GM21723 (cell line): ENCODE measurements around the gene ANTXRL.
"Not testable (repeated sequence)": the region's sequence is repeated elsewhere in the genome, so short reads cannot be mapped to it uniquely, and the experiment has no call there.

ENCODE experiments used
- ATAC-seq: cut with Tn5 transposase; IDR thresholded peaks from one replicate; pipeline ENCODE4 v1.9.1; 2021; ENCODE audit warnings: mild to moderate bottlenecking, moderate library complexity; ENCODE audit not compliant: unreplicated experiment

The ANTXRL gene

GRCh38 chr10:46326971-46327370, 40.2 kb downstream of the ANTXRL start:
- ATAC-seq, result no peak

DNA sequence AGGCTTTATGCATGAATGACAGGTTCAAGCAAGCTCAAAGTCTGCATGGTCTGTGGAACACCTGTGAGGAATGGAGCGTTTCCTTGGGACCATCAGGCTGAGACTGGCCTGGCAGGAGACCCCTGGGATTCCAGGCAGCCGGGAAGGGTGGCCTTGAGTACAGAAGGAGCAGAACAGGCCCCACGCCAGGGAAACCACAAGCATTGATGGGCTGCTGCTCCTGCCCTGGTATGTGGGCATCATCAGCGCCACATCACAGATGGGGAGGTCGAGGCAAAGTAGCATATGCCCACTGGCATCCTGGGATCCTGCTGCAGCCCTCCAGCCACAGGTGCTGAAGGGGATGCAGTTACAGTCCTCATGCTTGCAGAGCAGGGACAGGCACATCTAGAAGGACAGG, 40.9 kb downstream of the ANTXRL start:
- no peak for ATAC-seq

GRCh38 chr10:46328853-46329689, 42.3 kb downstream of the ANTXRL start:
- no peak for ATAC-seq

DNA sequence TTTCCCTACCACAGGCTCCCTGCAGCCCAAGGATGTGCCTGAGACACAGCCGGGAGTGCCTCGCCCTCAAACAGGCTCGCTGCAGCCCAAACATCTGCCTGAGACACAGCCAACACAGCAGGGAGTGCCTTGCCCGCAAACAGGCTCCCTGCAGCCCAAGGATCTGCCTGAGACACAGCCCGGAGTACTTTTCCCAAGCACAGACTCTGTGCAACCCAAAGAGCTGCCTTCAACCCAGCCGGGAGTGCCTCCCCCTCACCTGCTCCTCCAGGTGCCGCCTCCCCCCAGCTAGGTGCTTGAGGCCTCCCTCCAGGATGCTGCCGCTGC, 42.9 kb downstream of the ANTXRL start:
- ATAC-seq, result no peak

DNA sequence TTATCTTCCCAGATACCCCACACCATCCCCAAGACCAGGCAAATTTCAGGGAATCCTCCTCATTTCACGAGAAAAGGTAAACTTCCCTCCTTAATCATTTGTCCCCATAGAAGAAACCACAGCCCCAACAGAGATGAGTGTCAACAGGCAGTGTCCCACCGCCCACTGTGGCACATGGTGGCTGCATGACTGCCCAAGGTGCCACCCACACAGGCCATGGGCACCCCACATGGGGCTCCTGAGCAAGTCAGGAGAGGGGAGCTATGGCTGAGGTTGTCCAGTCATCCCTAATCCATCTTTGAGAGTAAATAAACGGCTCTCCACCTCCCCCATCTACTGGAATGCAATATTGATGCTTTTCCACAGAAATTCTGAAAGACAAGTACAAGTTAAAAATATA, 44.1 kb downstream of the ANTXRL start:
- no peak for ATAC-seq

DNA sequence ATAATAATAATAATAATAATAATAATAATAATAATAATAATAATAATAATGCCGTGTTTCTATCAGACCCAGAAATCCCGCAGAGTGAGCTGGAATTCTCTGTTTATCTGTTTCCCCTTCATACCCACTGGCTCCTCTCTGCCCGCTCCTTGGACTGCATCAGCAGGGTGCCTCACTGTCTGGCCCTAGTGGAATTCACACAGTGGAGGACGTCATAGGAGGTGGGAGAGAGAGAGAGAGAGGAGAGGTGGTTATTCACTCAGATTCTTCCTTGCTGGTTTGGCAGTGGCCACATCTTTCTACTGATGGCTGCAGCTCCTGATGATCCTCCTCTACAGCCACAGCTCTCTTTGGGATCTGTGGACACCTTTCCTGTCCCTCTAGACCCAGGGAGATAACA, 78.7 kb downstream of the ANTXRL start:
- not testable (repeated sequence) for ATAC-seq

- not testable (repeated sequence) for ATAC-seq
Measured at GRCh38 chr10:46367209-46367608, 80.4 kb downstream of the ANTXRL start.

GRCh38 chr10:46367666-46368240, 81.0 kb downstream of the ANTXRL start:
- not testable (repeated sequence) for ATAC-seq

DNA sequence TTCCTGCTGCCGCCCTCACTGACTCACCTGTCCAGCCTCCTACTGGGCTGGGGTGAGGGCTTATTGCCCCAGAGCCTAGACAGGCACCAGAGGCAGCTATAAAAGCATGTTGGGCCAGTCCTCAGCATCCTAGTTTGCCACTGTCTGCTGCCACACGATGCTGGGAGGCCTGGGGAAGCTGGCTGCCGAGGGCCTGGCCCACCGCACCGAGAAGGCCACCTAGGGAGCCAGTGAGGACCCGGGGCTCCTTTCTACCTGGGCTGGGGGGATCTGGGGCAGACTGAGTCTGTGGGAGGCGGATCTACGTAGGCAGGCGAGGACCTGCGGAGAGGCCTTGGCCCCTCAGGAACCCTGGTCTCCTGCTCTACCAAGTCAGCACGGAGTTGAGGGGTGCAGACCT, 82.2 kb downstream of the ANTXRL start:
- ATAC-seq, result not testable (repeated sequence)

GRCh38 chr10:46374410-46374809, 87.6 kb downstream of the ANTXRL start:
- not testable (repeated sequence) for ATAC-seq

DNA sequence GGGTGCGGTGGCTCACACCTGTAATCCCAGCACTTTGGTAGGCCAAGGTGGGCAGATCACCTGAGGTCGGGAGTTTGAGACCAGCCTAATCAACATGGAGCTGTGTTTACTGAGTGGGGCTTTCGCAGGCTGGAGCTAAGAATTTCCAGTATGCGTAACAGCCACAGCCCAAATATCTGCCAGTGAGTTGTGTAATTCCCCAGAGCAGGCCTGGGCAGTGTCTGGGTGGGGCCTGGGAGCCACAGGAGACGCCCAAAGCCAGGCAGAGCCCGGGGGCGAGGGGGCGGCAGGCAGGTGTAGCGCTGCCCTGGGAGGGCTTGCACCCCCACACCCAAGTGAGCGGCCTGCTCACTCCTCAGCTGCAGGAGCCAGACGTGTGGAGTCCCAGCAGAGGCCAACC, 88.6 kb downstream of the ANTXRL start, which contains the start of gene ANXA8L1:
Gene ANXA8L1, plus strand, starts transcription at position 371 of the 400 bp plus-strand sequence. CDS start 76 bp downstream, outside the sequence.
- not testable (repeated sequence) for ATAC-seq

GRCh38 chr10:46377022-46377421, 90.2 kb downstream of the ANTXRL start:
- ATAC-seq, result not testable (repeated sequence)

GRCh38 chr10:46377651-46378050, 90.9 kb downstream of the ANTXRL start:
- not testable (repeated sequence) for ATAC-seq

DNA sequence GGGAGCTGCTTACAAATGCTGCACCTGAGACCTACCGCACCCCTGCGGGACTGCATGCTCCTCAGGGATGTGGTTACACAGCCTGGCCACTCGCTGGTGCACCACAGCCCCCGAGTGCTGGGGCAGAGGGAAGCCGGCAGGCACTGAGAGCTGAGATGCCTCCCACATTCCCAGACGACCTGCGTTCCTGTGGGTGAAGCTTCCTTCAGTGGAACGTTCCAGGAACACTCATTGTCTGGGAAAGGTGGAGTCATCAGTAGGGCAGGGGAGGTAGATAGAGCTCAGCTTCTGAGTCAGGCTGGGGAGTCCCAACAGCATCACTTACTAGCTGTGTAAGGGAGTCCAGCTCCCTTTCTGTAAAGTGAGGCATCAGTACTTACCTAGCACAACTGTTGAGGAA, 91.3 kb downstream of the ANTXRL start:
- ATAC-seq, result not testable (repeated sequence)

DNA sequence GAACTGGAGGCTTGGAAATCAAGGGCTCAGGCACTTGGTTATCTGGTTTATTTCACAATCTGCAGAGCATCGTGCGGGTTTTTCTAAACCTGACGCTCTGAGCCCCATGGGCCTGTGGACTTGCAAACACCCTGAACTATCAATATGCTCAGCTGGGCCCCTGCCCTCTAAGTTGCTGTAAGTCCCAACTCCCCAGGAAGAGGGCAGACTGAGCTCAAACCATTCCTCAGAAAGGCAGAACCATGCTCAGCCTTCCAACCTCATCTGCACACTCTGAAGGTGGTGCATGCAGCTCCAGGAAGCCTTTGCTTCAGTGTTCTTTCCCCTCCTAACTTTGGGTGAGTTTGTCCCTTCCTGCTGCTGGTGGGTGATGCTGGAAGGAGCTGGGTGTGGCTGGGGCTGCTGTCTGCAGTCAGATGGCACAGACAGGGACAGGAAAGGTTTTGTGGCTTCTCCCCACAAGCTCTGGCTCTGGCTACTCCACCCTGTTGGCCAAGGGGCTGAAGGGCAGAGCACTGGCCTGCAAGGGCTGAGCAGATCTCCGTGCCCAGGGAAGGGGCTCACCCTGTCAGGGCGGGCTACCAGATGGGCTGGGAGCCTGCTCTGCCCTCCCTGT, 92.5 kb downstream of the ANTXRL start:
- not testable (repeated sequence) for ATAC-seq
